ENCODE results near the gene UPF2. TPM values are rescaled to one million over a fixed set of nuclear protein-coding genes. Genes with fewer than 3 reads are reported as not detected.

The UPF2 gene
- total and polyA plus RNA-seq, 2 of the 13 experiments (the other 11 are each of a cell fraction or from before 2014, with no cell fraction given) = 6.2 to 14.5 TPM

DNA sequence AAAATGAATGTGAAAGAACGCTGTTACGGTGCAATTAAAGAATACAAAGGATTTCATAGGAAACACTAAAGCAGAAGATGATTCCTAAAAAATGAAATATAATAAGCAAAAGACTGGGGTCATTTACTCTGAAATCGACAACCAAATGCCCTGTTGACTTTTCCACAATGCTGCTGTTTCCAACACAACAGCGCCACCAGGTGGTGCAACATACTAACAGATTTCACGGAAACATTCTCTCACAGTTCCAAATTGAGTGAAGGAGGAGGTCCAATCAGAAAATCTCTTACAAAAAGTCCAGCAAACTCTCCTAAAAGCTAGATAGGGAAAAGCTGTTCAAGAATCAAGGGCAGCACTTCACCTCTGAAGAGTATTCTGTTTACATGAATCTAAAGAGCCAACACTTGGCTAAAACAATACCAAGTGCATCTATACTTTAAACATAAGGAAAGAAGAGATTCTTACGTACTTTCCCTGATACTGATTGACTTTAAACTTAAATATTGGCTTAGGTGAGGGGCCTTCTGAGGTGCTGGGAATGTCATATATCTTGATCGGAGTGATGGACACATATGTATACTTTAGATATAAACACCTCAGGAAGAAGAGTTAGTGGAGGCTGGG lies 55.9 kb downstream of the UPF2 start (continued):
- TF ChIP-seq ZFP62 (CRISPR knock-in tag; IDR thresholded peaks at IDR 0.05) = no peak
- no peak for TF ChIP-seq ZEB1 (IDR thresholded peaks at IDR 0.05; ENCODE audit: insufficient replicate concordance, low read depth)
- no peak for TF ChIP-seq ZBTB7B (CRISPR knock-in tag; IDR thresholded peaks at IDR 0.05)
- no peak for TF ChIP-seq ZNF160 (CRISPR knock-in tag; IDR thresholded peaks at IDR 0.05)
- no peak for TF ChIP-seq ZFX (CRISPR knock-in tag; IDR thresholded peaks at IDR 0.05; ENCODE audit: low read depth)
- no peak for TF ChIP-seq FLYWCH1 (CRISPR knock-in tag; IDR thresholded peaks at IDR 0.05)
- no peak for TF ChIP-seq ZFY (CRISPR knock-in tag; IDR thresholded peaks at IDR 0.05)
- no peak for TF ChIP-seq NFKBIZ (CRISPR knock-in tag; IDR thresholded peaks at IDR 0.05)
- TF ChIP-seq, protein P1, sequence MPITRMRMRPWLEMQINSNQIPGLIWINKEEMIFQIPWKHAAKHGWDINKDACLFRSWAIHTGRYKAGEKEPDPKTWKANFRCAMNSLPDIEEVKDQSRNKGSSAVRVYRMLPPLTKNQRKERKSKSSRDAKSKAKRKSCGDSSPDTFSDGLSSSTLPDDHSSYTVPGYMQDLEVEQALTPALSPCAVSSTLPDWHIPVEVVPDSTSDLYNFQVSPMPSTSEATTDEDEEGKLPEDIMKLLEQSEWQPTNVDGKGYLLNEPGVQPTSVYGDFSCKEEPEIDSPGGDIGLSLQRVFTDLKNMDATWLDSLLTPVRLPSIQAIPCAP (CRISPR knock-in tag; IDR thresholded peaks at IDR 0.05; ENCODE audit: low read depth) = no peak
- TF ChIP-seq ZNF644 (CRISPR knock-in tag; IDR thresholded peaks at IDR 0.05; ENCODE audit: low read depth) = no peak
- TF ChIP-seq ZBTB4 (CRISPR knock-in tag; IDR thresholded peaks at IDR 0.05; ENCODE audit: borderline replicate concordance) = no peak
- TF ChIP-seq SETDB1 (CRISPR knock-in tag; IDR thresholded peaks at IDR 0.05; ENCODE audit: borderline replicate concordance) = no peak
- TF ChIP-seq RBM22 (optimal IDR thresholded peaks at IDR 0.05; ENCODE audit: low read length) = no peak
- TF ChIP-seq REL (CRISPR knock-in tag; conservative IDR thresholded peaks at IDR 0.05) = no peak
- TF ChIP-seq HNRNPH1 (optimal IDR thresholded peaks at IDR 0.05; ENCODE audit: low read depth, low read length) = no peak
- TF ChIP-seq STAG1 (CRISPR knock-in tag; IDR thresholded peaks at IDR 0.05) = peak; percentile 97
- no peak for TF ChIP-seq NAIF1 (CRISPR knock-in tag; IDR thresholded peaks at IDR 0.05; ENCODE audit: borderline replicate concordance)
- no peak for TF ChIP-seq ZNF589 (CRISPR knock-in tag; conservative IDR thresholded peaks at IDR 0.05)
- TF ChIP-seq ZNF558 (CRISPR knock-in tag; IDR thresholded peaks at IDR 0.05; ENCODE audit: borderline replicate concordance) = no peak
- TF ChIP-seq RXRB (CRISPR knock-in tag; IDR thresholded peaks at IDR 0.05; ENCODE audit: borderline replicate concordance) = no peak
- TF ChIP-seq HNF1B (CRISPR knock-in tag; IDR thresholded peaks at IDR 0.05) = 0 out of 2 replicates have a peak, but pooled peaks have one; percentile 25
- TF ChIP-seq NFIC (IDR thresholded peaks at IDR 0.05; ENCODE audit: low read length) = no peak
- TF ChIP-seq ZNF205 (CRISPR knock-in tag; IDR thresholded peaks at IDR 0.05) = no peak
- TF ChIP-seq, protein P2, sequence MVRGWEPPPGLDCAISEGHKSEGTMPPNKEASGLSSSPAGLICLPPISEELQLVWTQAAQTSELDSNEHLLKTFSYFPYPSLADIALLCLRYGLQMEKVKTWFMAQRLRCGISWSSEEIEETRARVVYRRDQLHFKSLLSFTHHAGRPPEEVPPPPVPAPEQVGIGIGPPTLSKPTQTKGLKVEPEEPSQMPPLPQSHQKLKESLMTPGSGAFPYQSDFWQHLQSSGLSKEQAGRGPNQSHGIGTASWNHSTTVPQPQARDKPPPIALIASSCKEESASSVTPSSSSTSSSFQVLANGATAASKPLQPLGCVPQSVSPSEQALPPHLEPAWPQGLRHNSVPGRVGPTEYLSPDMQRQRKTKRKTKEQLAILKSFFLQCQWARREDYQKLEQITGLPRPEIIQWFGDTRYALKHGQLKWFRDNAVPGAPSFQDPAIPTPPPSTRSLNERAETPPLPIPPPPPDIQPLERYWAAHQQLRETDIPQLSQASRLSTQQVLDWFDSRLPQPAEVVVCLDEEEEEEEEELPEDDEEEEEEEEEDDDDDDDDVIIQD (CRISPR knock-in tag; IDR thresholded peaks at IDR 0.05; ENCODE audit: low read depth) = peak; percentile 9; the same call in 1 of the 2 replicates
- no peak; the same call in 1 of the 2 replicates for TF ChIP-seq NR2F6 (IDR thresholded peaks at IDR 0.05)
- TF ChIP-seq NR2F6 (CRISPR knock-in tag; IDR thresholded peaks at IDR 0.05) = peak; percentile 22; the same call in 1 of the 2 replicates
